ENCODE measurements around the gene STXBP2.

DNA sequence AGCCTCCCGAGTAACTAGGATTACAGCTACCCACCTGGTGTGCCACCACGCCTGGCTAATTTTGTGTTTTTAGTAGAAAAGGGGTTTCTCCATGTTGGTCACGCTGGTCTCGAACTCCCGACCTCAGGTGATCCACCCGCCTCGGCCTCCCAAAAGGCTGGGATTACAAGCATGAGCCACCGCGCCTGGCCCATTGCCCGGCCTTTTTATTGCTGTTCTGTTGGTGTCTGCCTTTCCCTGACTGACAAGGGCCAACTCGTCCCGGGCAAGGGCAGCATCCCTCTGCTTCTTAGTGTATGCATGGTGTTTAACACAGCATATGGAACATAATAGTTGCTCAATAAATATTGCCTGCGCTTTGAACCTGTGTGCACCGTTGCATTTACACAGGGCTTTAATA, 25.7 kb downstream of the STXBP2 start:
- TF ChIP-seq EZH2 (IDR thresholded peaks at IDR 0.05; ENCODE audit: insufficient read depth, poor library complexity, severe bottlenecking): no peak
- TF ChIP-seq EZH2phosphoT487 (IDR thresholded peaks at IDR 0.05; ENCODE audit: insufficient read depth, low read depth): no peak
